HEK293T (cell line): ENCODE measurements around the gene SELE.
"Not testable (repeated sequence)": the region's sequence is repeated elsewhere in the genome, so short reads cannot be mapped to it uniquely, and the experiment has no call there.

ENCODE experiments used
- CTCF ChIA-PET: fragments of 350-600 bp; formaldehyde crosslinking; extraction: SDS; loops from one replicate; lab custom pipeline; 2021; ENCODE audit warnings: antibody characterized with exemption, inconsistent platforms; lab: Yijun Ruan, JAX
- POLR2A ChIA-PET: fragments of 350-600 bp; formaldehyde crosslinking; extraction: SDS; loops from one replicate; lab custom pipeline; 2020; ENCODE audit warnings: antibody characterized with exemption, inconsistent platforms; lab: Yijun Ruan, JAX
- DNase-seq: peaks from one replicate; pipeline ENCODE4 v3.0.0; 2012; ENCODE audit warnings: mixed read lengths; ENCODE audit errors: extremely low spot score
- ARNT ChIP-seq: fragments of 450-650 bp; IDR thresholded peaks from 2 replicates; pipeline ENCODE4 v1.6.1; 2017; ENCODE audit warnings: mild to moderate bottlenecking
- BHLHE40 ChIP-seq: fragments of 450-650 bp; IDR thresholded peaks from 2 replicates; pipeline ENCODE4 v1.6.1; 2016; ENCODE audit warnings: mild to moderate bottlenecking, moderate library complexity, borderline replicate concordance
- CTBP1 ChIP-seq: fragments of 450-650 bp; IDR thresholded peaks from 2 replicates; pipeline ENCODE4 v1.6.1; 2016; ENCODE audit warnings: borderline replicate concordance
- ELF4 ChIP-seq: fragments of 450-650 bp; IDR thresholded peaks from 2 replicates; pipeline ENCODE4 v1.6.1; 2017; ENCODE audit warnings: antibody characterized with exemption
- FOXA1 ChIP-seq: fragments of 450-650 bp; IDR thresholded peaks from 2 replicates; pipeline ENCODE4 v1.6.1; 2016; ENCODE audit warnings: mild to moderate bottlenecking
- FOXK2 ChIP-seq: fragments of 450-650 bp; IDR thresholded peaks from 2 replicates; pipeline ENCODE4 v1.6.1; 2016; ENCODE audit warnings: mild to moderate bottlenecking
- FOXM1 ChIP-seq: fragments of 450-650 bp; IDR thresholded peaks from 2 replicates; pipeline ENCODE4 v1.6.1; 2017; ENCODE audit warnings: mild to moderate bottlenecking, borderline replicate concordance
- HDGF ChIP-seq: fragments of 450-650 bp; IDR thresholded peaks from 2 replicates; pipeline ENCODE4 v1.6.1; 2017; ENCODE audit warnings: antibody characterized with exemption, borderline replicate concordance
- L3MBTL2 ChIP-seq: fragments of 450-650 bp; conservative IDR thresholded peaks from 2 replicates; pipeline ENCODE4 v1.6.1; 2016; ENCODE audit warnings: mild to moderate bottlenecking
- LEF1 ChIP-seq: fragments of 450-650 bp; IDR thresholded peaks from 2 replicates; pipeline ENCODE4 v1.6.1; 2017; ENCODE audit warnings: mild to moderate bottlenecking, borderline replicate concordance
- NFRKB ChIP-seq: fragments of 450-650 bp; IDR thresholded peaks from 2 replicates; pipeline ENCODE4 v1.6.1; 2016; ENCODE audit warnings: mild to moderate bottlenecking, moderate library complexity
- SP1 ChIP-seq: fragments of 450-650 bp; IDR thresholded peaks from 2 replicates; pipeline ENCODE4 v1.6.1; 2017
- SUZ12 ChIP-seq: fragments of 450-650 bp; IDR thresholded peaks from 2 replicates; pipeline ENCODE4 v1.6.1; 2016; ENCODE audit warnings: mild to moderate bottlenecking
- TARDBP ChIP-seq: fragments of 450-650 bp; IDR thresholded peaks from 2 replicates; pipeline ENCODE4 v1.6.1; 2016
- ZNF384 ChIP-seq: fragments of 450-650 bp; IDR thresholded peaks from 2 replicates; pipeline ENCODE4 v1.6.1; 2016
- TF ChIP-seq, protein P1 (sequence below): fragments of 450-650 bp; IDR thresholded peaks from 2 replicates; pipeline ENCODE4 v1.6.1; 2016

SELE gene

DNA sequence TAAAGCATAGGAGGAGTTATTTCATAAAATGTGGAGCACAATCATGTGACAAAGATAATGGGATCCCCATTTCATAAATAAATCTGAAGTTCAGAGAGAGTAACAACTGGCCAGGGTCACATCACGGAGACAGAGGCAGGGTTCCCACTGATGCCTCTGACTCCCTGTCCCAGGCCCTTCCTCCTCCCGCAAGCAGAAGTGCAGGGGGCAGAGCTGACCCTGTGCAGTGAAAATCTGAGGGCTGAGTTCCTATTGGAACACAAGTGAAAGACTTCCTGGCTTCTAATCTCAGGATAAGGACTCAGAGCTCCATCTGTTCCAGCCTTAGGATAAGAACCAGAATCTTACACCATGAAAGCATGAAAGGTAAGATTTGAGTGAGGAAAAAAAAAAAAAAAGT is 44.5 kb downstream of the SELE start:
- DNase-seq, result no peak
- TF ChIP-seq BHLHE40, result no peak
- no peak for TF ChIP-seq FOXA1
- TF ChIP-seq SP1, result no peak
- no peak for TF ChIP-seq ARNT
- TF ChIP-seq TARDBP, result no peak
- TF ChIP-seq FOXK2, result no peak
- TF ChIP-seq NFRKB, result no peak
- TF ChIP-seq ELF4, result no peak
- TF ChIP-seq L3MBTL2, result no peak
- TF ChIP-seq, protein P1, sequence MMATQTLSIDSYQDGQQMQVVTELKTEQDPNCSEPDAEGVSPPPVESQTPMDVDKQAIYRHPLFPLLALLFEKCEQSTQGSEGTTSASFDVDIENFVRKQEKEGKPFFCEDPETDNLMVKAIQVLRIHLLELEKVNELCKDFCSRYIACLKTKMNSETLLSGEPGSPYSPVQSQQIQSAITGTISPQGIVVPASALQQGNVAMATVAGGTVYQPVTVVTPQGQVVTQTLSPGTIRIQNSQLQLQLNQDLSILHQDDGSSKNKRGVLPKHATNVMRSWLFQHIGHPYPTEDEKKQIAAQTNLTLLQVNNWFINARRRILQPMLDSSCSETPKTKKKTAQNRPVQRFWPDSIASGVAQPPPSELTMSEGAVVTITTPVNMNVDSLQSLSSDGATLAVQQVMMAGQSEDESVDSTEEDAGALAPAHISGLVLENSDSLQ, result no peak
- TF ChIP-seq ZNF384, result no peak
- TF ChIP-seq FOXM1, result no peak
- TF ChIP-seq LEF1, result no peak
- TF ChIP-seq HDGF, result no peak
- TF ChIP-seq SUZ12, result no peak
- ChIA-PET CTCF (interaction anchor here (0.6 kb wide), 1 partner anchor 1498 kb away, joined by 4 read pairs; no protein-coding TSS in a partner anchor), POLR2A (no interaction called here)

DNA sequence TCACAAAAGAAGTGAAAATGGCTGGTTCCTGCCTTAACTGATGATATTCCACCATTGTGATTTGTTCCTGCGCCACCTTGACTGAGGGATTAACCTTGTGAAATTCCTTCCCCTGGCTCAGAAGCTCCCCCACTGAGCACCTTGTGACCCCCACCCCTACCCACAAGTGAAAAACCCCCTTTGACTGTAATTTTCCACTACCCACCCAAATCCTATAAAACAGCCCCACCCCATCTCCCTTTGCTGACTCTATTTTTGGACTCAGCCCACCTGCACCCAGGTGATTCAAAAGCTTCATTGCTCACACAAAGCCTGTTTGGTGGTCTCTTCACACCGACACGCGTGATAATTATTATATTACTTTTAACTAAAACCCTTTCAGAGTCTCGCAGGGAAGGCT is 45.5 kb downstream of the SELE start:
- CTCF ChIA-PET, POLR2A ChIA-PET: not testable (repeated sequence)

DNA sequence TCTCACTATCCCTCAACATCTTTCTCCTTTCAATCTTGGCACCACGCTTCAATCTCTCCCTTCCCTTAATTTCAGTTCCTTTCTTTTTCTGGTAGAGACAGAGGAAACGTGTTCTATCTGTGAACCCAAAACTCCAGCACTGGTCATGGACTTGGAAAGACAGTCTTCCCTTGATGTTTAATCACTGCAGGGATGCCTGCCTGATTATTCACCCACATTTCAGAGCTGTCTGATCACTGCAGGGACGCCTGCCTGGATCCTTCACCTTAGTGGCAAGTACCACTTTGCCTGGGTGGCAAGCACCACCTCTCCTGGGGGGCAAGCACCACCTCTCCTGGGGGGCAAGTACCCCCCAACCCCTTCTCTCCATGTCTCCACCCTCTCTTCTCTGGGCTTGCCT is 50.2 kb downstream of the SELE start:
- TF ChIP-seq ELF4 (no peak), ARNT (no peak), FOXK2 (no peak), FOXA1 (no peak), HDGF (no peak), SP1 (no peak), SUZ12 (no peak)
- TF ChIP-seq, protein P1, result no peak
- ChIA-PET POLR2A (no interaction called here), CTCF (no interaction called here)
- DNase-seq, result no peak

More for the DNA sequence above, 45.5 kb downstream of the SELE start:
- DNase-seq, result not testable (repeated sequence)

DNA sequence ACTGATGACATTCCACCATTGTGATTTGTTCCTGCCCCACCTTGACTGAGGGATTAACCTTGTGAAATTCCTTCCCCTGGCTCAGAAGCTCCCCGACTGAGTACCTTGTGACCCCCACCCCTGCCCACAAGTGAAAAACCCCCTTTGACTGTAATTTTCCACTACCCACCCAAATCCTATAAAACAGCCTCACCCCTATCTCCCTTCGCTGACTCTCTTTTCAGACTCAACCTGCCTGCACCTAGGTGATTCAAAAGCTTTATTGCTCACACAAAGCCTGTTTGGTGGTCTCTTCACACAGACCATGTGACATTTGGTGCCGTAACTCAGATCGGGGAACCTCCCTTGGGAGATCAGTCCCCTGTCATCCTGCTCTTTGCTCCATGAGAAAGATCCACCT is 50.7 kb downstream of the SELE start:
- POLR2A ChIA-PET, CTCF ChIA-PET, DNase-seq: not testable (repeated sequence)

DNA sequence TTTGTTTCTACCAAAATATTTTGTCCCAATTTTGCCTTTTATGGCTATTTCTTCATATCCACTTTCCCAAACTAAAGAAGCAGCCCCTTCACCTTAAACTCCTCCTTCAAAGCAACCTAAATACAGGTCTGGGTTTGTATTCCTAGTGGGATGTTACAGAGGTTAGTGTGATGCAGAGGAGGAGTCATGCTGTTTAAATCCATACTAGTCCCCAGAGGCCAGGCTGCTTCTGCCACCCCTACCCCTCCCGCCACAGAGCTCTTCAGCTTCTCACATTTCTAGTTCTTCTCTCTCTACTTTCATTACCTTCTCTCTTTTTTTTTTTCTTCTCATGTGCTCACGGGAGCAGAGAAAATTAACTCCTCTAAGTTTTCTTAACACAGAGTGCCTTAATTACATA is 51.8 kb downstream of the SELE start:
- no peak for TF ChIP-seq FOXA1
- no peak for TF ChIP-seq ARNT
- no peak for TF ChIP-seq NFRKB
- no peak for DNase-seq
- ChIA-PET CTCF (interaction anchor here (1.0 kb wide), 1 partner anchor 11 kb away, joined by 3 read pairs; no protein-coding TSS in a partner anchor), POLR2A (interaction anchor here (0.8 kb wide), 1 partner anchor 113 kb away, joined by 3 read pairs; the partner anchor contains the start of gene METTL18)

DNA sequence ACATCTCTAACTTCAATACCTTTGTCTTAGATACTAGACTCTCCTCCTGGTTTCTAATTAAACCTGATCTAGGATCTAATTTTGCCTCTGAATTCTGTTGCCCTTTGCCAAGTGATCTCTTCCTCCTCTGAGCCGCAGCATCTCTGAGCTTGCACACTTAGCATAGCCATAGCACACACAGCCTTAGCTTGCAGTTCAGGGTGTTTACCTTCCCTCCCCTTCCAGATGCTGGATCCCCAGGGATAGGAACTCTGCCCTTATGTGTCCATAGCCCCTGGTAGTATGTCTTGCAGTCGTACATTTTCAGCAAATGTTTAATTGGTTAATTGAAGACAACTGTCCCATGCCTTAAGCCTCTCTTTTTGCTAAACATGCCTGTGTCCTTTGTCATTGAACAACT is 52.7 kb downstream of the SELE start:
- CTCF ChIA-PET, result no interaction called here
- DNase-seq, result no peak
- POLR2A ChIA-PET, result no interaction called here
- TF ChIP-seq SP1 (no peak), BHLHE40 (no peak), ZNF384 (no peak), ELF4 (no peak), NFRKB (no peak), FOXA1 (no peak), ARNT (no peak), SUZ12 (no peak), TARDBP (no peak), FOXK2 (no peak), CTBP1 (no peak), L3MBTL2 (no peak), LEF1 (no peak), FOXM1 (no peak)
- TF ChIP-seq, protein P1, result no peak

DNA sequence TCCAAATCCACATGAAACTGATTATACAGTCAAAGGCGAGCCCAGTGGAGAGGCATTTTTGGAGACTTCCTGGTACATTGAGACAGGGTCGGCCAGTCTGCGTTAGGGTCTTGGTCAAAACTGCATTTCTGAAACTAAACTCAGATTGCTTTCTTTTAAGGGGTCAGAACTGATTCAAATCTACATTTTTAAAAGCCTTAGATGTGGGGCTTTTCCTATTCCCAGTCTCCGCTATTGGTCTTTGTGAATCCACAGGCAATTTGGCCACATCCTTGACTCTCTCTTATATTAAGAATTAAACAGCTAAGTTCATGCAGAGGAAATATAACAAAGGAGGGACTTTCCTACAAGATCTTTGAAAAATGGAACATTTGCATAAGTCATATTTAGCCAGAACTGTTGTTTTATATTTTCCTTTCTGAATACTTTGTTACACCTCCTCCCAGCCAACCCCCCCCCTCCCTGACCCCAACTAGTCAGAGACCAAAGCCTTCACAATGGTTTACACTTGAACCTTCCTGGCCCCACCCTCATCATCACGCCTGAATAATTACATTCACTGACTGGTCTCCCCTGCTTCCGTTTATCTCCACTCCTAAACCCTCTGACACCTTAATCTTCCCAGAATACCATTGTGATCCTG is 53.4 kb downstream of the SELE start:
- POLR2A ChIA-PET, result no interaction called here
- CTCF ChIA-PET, result no interaction called here
- TF ChIP-seq TARDBP, result no peak
- no peak for TF ChIP-seq FOXM1
- TF ChIP-seq ZNF384, result no peak
- TF ChIP-seq ARNT, result no peak
- no peak for TF ChIP-seq SUZ12
- TF ChIP-seq FOXK2, result no peak
- TF ChIP-seq, protein P1, result no peak
- no peak for TF ChIP-seq NFRKB
- TF ChIP-seq BHLHE40, result no peak
- no peak for TF ChIP-seq SP1
- no peak for TF ChIP-seq HDGF
- no peak for TF ChIP-seq L3MBTL2
- TF ChIP-seq LEF1, result no peak
- no peak for TF ChIP-seq FOXA1
- TF ChIP-seq CTBP1, result no peak
- no peak for TF ChIP-seq ELF4
- no peak for DNase-seq
